Hippocampal formation (tissue), 2 donors: Measurements from ENCODE around the gene OBP2A.
"Not testable (repeated sequence)": the region's sequence is repeated elsewhere in the genome, so short reads cannot be mapped to it uniquely, and the experiment has no call there.

Experiments used
- DNase-seq, 2 donors: peaks; one replicate each; lab custom pipeline; 2025; lab: John Stamatoyannopoulos, UW

The OBP2A gene

DNA sequence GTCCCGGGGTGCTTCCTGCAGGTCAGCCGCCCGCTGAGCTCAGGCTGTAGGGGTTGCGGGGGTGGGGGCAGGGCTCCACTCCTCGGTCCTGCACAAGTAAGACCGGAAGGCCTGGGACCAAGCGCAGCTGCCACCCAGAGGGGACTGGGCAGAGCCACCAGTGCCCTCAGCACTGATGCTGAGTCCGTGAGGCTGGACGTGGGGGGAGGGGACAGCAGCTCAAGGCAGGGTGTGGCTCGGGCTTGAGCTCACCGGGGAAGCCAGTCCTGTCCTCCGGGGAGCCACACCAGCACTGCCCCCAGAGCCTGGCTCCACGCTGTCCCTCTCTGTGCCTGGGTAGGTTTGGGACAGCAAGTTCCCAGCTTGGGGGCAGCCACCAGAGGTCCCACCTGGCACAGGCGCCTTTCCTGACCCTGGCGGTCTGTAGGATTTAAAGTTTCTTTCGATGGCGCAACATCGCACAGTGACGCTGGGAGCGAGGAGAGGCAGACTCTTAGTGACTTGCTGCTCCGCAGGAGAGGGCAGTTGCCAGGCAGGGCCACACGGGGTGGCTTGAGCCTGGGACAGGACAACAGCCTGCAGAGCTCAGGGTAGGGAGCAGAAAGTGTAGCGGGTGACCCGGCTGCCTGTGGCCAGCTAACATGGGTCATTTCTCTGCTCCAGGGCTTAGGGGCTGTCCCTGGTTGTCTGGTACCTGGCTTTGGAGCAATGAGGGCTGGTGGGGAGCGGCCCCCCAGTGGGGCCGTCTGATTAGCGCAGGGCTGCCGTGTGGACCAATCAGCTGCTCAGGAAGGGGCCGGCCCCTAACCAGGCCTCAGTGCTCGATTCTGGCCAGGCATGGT lies 19.0 kb upstream of the OBP2A start:
- no peak for DNase-seq

GRCh38 chr9:135528842-135529435 lies 17.0 kb upstream of the OBP2A start:
- DNase-seq = not testable (repeated sequence)

- no peak for DNase-seq
Observed at GRCh38 chr9:135530146-135530545, 15.8 kb upstream of the OBP2A start.

DNA sequence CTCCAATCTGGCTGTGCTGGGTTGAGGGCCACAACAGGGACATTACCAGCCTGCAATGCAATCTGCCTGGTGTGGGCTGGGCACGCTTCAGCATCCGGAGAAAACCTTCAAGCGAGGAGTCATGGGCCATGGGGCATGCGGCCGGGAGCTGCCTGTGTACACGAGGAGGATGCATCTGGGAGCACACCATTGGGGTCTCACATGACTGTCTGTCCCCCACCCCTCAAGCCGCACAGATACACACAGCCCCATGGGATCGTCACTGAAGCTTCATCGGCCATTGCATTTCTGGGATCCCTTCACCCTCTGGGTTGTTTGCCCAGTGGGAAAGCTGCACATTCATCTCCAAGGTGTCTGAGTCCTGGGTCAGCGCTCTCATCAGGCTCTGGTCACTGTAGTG lies 14.8 kb upstream of the OBP2A start:
- DNase-seq = no peak

GRCh38 chr9:135533113-135533512 lies 12.8 kb upstream of the OBP2A start:
- DNase-seq = no peak

DNA sequence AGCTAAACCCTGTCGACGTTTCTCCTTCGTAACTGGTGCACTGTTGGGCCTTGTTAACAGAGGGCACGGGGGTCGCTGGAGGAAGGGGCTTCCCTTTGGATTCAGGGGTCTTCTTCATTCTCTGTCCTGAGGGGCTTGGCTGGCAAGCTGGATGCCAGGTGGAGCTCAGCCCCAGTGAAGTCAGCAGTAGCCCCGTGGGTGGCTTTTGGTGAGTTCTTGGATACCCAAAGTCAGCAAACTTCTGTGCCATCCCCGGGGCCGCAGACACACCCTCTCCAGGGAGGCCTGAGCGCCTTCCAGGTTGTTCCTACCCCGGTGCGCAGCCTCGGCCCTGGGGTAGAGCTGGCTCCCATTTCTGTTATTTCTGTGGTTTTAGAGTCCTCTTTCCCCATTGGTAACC lies 12.3 kb upstream of the OBP2A start:
- DNase-seq = no peak

- not testable (repeated sequence) for DNase-seq
Observed at GRCh38 chr9:135534192-135534711, 11.7 kb upstream of the OBP2A start.

DNA sequence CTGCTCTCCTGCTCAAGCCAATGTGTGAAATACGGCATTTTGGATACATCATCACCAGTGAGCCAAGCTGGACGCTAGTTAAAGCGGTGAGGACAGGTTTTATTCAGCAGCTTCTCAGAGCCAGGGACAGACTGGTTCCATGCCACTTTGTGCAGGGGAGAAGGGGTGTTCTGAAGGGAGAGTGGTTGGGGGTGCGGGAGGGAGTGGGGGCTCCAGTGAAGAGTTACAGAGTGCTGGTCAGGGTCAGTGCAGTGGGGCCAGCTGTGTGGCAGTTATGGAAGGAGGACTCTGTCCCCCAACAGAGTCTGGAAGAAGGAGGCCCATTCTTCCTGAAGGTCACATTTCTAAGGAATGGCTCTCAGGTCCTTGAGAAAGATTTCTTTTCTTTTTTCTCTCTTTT lies 11.1 kb upstream of the OBP2A start:
- not testable (repeated sequence) for DNase-seq

DNA sequence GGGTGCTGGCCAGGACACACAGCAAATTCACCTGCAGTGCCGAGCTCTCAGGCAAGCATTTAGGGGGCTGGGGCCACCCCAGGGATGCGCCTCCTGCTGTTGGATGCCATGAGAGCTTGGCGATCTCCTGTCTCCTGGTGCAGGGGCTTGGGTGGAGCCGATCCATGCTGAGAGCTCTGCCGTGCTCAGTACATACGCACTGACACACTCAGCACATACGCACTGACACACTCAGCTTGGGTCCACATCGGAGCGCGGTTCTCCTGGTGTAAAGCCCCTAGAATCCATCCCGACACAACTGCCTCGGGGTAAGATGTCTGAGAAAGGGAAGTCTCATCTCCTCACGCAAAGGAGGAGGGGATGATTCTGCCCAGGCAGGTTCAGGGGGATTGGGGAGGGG lies 10.3 kb upstream of the OBP2A start:
- not testable (repeated sequence) for DNase-seq

DNA sequence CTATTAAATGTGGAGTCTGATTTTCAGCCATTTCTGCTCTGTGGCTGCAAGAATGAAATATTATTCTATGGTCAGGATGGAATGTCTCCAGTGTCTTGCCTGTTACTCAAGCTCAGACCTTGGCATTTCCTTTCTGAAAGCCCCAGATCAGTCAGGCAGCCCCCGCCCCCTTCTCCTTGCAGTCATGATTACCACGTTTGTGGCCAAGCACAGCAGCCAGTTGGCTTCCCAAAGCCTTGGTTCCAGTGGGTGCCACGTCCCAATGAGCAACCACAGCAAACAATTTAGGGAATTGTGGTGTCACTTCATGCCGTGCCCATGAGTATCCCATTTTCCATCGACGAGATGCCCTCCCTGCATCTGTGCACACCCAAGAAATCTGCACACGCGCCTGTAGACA lies 9.7 kb upstream of the OBP2A start:
- no peak for DNase-seq

DNA sequence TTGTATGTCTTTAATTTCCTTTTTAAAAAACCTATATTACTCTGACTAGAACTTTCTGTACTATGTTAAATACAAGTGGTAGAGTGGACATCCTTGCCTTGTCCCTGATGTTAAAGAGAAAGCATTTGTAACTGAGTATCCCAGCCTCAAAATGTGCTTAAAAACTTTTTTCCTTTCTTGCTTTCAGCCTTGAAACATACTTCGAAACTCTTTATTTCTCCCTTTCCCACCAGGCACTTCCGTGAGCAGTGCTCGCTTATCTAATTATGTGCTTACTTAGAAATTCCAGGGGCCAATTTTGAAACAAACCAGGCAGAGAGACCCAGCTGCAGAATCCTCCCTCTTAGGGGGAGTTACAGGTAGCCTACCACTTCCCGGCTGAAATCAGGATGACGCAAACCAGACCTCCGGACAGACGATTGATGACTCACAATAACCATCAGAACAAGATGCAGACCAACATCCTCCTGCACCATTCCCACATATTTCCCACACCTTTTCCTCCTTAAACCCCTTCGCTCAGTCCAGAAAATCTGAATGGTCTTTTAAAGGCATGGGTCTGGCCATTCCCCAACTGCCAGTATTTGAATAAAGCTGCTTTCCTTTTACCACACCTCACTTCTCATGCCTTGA lies 2.5 kb upstream of the OBP2A start:
- not testable (repeated sequence) for DNase-seq

DNA sequence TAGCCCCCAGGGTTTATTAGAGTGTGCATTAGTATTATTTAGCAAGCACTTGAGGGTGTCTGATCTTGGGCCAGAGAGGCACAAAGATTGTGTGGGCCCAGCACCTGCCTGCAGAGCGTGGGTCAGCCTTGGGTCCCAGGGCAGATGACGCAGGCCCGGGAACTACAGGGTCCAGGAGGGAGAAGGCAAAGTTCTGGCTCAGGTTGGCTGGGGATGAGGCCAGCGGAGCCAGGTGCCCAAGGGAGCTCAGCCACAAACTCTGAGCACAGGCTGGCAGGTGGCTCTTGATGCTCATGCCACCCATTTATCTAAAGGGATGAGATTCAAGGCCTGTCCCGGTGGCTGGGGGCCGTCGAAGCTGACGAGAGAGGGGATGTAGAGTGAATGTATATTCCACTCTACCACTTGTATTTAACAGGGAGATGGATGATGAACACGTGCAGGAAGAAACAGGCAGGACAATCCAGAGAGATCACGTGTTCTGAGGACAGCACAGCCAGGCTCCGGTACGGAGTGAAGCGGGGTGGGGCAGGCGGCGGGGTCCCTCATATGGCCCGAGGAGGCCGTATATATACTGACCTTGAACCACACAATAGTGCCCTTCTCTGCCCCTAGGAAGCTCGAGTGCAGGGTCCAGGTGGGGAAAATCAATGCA lies 818 bp upstream of the OBP2A start:
- DNase-seq = no peak

GRCh38 chr9:135546792-135547617 lies 1.1 kb downstream of the OBP2A start:
- DNase-seq = not testable (repeated sequence)

DNA sequence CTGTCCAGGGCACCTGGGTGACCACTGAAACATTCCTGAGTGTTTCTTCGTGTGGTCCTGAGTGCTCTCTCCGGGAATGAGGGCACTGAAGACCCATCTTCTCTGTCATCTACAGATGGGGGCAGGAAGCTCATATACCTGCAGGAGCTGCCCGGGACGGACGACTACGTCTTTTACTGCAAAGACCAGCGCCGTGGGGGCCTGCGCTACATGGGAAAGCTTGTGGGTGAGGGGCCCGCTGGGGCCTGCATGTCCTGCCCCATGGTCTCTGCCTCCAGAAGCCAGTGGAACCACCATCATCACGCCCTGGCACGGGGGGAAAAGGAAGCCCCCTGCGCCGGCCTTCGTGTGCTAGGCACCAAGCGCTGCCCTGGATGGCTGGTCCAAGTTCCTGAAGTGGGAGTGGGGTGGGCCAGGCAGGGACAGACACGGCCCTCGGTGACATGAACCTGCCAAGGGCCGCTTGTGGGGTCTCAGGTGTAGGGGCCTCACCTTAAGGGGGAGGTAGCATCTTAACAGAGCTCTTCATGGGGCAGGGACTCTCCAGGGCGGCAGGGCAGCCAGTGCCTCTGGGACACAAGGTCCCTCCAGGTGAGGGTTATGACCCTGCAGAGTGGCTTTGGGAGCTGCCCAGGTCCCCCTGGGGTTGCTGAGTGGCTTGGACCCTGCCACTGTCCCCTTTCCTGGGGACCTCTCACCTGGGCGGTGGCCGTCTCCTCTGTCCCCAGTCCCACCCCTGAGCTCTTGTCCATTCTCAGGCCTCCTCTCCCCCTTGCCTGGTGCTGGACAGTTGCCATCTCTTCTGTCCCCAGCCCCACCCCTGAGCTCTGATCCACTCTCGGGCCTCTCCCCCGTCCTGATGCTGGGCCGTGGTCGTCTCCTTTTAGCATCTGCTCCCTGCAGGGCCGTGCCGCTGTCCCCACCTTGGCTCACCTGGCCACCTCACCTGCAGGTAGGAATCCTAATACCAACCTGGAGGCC lies 2.1 kb downstream of the OBP2A start:
- DNase-seq = no peak

GRCh38 chr9:135549478-135550343 lies 3.8 kb downstream of the OBP2A start:
- DNase-seq = not testable (repeated sequence)

DNA sequence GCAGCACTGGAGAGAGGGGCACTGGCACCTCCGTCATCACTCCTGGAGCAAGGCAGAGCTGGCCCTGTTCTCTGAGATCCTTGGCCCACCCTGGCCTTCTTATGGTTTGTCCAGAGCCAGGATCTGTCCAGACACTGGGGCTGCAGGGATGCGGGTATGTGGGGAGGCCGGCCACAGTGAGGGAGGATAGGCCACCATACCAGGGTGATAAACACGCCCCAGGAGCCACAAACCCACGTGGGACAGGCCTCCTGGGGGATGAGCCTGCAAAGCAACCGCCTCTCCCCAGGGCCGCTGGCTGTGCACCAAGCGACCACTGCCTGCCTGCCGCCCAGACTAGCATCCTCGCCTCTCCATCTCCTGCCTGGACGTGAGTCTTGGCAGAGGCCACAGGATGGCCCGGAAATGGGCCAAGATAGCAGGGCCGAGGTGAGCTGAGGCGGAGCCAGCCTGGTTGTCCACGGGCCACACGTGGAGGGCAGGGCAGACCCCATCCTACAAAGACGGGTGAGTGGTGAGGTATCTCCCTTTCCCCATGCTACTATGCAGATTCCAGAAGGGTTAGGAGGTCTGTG lies 4.5 kb downstream of the OBP2A start:
- no peak for DNase-seq

DNA sequence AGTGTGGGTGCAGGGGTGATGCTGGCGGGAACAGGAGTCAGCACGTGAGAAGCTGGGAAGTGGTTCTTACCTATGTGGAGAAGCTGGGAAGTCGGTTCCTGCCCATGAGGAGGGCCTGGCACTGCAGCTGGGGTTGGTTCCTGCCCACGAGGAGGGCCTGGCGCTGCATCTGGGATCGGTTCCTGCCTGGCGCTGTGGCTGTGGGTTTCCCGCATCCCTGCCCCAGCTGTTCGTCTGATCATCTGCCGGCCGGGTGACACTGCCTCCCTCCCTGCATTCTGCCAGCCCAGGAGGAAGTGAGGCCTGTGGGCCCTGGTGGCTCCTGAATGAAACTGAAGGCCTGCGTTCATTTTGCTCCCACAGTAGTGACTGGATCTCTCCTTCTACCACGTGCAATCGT lies 5.1 kb downstream of the OBP2A start:
- no peak for DNase-seq

DNA sequence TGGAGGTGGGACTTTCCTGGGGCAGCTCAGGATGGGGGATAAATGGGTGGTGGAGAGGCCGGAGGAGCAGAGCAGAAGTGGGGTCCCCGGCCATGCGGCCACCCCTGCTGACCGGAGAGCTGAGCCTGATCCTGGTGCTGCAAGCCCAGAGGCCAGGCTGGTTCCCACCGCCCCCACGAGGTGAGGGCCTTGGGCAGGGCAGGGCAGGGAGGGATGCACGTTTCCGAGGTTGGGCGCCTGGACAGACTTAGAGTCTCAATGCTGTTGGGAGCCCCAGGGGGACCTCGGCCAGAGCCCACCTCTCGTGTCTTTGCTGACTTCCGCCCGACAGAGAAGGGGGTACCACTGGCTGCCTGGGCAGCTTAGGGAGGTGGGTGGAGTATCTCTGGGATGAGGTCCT lies 5.5 kb downstream of the OBP2A start:
- no peak for DNase-seq
